ENCODE results near the gene WWOX.
"Not testable (repeated sequence)": the region's sequence is repeated elsewhere in the genome, so short reads cannot be mapped to it uniquely, and the experiment has no call there.

The WWOX gene

DNA sequence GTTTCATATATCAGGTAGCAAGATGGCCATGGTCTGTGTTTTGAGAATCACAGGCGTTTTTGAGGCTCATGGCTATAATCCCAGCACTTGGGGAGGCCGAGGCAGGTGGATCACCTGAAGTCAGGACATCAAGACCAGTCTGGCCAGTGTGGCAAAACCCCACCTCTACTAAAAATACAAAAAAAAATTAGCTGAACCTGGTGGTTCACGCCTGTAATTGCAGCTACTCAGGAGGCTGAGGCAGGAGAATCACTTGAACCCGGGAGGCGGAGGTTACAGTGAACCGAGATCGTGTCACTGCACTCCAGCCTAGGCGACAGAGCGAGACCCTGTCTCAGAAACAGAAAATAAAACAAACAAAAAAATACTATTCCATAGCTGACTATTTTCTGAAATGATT lies 415.4 kb downstream of the WWOX start:
- DNase-seq (ENCODE audit: low read depth in 1 of 2, low spot score in 1 of 2) = not testable (repeated sequence)

DNA sequence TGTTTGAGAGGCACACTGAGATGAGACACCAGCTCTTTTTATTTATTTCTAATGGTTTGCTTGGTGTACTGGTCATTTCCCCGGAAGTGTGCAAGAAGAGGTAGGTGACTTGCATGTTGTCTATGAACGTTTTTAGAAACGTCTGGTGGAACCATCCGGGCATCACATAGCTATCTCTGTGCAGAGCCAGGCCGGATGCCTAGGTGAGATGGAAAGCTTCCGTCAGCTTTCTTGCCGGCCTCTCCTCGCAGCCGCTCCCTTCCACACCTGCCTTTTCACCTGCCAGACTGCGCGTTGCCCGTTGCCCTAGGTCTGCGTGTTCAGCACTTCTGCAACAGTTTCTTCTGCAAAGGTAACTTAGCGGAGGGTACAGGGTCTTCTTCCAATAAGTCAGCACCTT lies 416.0 kb downstream of the WWOX start:
- no peak for DNase-seq (ENCODE audit: low read depth in 1 of 2, low spot score in 1 of 2)

DNA sequence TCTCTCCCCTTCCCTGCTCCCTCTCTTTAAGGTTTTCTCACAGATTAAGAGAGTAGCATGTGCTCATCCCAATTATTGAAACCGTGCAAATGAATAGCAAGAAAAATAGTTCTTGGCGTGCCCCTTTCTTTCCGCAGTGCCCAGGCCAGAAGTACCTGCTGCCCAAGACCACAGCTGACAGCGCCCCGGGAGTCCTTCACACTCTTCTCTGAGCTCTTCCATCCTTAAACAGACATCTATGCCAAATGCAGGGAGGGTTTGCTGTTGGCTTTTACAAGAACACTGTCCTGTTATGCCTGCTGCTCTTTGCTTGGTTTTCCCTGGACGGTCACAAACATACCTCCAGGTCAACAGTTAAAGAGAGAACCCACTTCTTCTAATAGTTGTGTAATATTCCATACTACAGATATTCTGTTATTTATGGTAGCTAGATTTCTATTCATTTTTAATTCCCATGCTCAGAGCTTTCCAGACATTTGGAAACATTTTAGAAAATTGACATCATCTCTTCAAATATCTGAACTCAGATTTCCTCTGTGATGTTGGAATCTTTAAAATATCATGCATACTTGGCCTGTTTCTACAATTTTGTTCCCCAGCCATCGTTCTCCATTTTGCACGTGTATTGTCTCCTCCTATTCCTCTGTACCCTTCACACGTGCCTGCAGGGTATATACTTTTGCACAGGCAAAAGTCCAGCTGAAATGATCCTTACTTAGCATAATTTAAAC lies 416.7 kb downstream of the WWOX start:
- no peak for DNase-seq (ENCODE audit: low read depth in 1 of 2, low spot score in 1 of 2)

DNA sequence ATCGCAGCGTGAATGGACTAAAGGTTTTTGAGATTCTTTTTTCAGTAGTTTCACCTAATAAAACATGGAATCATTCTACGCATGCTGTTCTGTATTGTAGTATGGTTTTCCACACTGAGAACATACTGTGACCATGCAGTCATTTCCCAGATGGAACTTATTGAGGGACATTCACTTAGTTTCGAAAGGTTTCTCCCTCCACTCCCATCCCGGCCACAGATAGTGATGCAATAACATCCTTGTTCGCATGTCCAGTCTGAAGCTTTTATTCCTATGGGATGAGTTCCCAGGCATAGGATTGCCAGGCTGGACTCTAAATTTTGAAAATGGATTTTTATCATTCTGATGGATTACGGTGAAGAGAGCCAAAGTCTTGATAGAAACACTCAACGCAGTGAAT lies 420.4 kb downstream of the WWOX start:
- no peak for DNase-seq (ENCODE audit: low read depth in 1 of 2, low spot score in 1 of 2)

DNA sequence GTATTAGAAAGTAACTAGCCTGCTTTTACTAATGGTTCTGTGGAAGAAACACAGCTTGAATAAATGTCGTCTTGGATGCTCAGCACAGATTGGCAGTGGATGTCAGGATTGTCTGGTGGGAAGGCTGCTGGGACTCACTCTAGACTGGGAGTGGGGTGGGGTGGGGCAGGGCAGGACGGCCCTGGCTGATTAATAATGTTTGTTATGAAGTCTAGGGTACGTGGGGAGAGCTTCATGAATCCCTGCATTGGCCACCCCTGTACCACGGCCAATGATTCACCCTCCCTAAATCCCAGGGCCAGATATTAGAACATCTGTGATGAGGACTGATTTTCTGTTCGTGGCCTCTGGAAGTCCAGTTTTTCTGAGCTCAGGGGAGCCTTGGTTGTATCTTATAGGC lies 421.0 kb downstream of the WWOX start:
- DNase-seq (ENCODE audit: low read depth in 1 of 2, low spot score in 1 of 2) = no peak

DNA sequence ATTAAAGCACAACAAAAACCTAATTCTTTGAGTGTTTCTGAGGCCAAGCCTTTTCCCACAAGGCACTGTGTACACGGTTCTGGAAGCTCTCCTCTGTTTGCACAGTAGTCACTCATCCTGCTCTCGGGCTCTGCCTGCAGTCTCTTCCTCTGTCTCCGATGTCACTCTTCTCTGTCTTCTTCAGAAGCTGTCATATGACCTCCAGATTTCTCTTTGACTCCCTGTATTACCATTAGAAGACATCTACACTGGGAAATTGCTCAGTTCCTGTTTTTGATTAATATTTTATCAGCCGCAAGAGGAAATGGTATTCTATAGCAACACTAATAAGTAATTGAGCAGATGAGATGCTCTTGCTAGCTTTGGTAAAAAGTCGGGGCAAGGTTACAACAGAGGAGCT lies 422.9 kb downstream of the WWOX start:
- no peak for DNase-seq (ENCODE audit: low read depth in 1 of 2, low spot score in 1 of 2)

DNA sequence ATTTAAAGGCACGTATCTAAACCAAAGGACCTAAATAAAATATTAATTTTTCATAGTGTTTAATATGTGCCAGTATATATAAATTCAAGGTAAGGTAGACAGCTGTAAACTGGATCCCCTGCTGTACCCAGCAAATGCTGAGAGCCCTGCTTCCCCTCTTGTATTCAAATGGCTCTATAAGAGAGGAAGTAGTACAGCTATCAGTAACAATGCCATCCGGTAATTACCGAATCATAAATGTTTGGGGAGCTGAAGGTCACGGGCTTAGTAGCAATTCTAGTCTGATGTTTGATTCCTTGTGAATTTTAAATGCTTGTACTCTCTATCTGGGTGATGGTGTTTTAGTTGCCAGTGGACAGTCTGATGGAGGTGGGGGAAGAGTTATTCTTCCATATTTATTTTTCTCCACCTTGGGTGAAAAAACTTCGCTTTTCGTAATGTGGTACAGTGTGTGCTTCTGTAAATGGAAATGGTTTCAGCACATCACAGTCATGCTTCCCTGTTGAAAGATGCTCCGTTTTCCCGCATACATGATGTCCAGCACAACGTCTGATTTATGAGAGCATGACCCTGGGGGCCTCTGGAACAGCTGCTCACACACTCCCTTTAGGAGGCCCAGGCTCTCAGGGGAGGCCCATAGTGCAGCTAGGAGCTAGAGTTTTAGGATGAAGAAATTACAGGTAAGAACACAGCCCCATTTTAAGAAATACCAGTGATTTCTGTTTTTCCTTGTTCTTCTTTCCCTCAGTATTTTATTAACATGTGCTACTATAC lies 423.9 kb downstream of the WWOX start:
- DNase-seq (ENCODE audit: low read depth in 1 of 2, low spot score in 1 of 2) = no peak

DNA sequence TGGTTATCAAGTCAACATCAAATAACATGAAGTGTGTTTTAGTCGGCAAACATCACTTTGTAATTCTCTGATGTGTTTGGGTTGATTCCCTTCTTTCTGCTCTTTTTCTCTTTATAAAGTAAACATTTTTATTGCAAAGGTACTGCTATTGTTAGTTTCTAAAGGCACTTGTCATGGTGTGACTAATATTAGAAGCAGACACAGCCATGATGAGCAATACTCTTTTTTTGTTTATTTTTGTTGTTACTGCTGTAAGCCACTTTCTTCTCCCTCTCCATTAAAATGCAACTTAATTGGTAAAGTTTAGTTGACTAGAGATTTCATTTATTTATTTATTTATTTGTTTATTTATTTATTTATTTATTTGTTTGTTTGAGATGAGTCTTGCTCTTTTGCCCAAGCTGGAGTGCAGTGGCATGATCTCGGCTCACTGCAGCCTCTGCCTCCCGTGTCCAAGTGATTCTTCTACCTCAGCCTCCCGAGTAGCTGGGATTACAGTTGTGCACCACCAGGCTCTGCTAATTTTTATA lies 424.7 kb downstream of the WWOX start:
- DNase-seq (ENCODE audit: low read depth in 1 of 2, low spot score in 1 of 2) = no peak

DNA sequence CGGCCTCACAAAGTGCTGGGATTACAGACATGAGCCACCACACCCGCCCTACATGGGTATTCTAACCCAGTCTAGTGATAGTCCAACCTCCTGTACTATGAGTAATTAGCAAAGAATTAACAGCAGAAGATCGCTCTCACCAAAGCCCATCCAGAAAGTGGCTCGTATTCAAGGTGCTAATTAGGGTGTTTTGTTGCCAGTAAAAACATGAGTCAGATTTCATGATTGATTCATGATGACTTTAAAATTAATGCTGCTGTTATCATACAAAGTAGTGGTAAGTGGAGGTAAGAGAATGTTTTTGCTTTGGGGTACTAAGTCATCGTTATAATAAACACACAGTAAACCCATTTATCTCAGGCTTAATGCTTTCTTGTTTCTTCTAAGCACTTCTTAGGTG lies 428.8 kb downstream of the WWOX start:
- no peak for DNase-seq (ENCODE audit: low read depth in 1 of 2, low spot score in 1 of 2)

DNA sequence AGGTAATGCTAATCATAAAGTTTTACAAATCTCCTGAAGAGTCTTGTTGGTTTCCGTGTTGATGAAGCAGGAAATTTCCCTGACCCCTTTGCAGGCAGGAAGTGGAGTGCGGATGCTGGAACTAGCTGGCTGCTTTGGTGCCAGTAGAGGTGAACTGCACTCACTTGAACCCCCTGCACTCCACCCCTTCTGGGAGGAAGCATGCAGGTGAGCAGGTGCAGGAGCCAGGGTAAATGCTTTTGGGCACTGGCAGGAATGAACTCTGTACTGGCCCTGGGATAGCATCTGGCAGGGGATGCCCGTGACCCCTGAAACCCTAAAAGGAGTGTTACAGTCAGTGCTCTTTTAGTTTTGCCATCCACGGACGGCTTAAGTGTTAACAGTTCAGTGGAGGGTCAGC lies 430.4 kb downstream of the WWOX start:
- no peak for DNase-seq (ENCODE audit: low read depth in 1 of 2, low spot score in 1 of 2)

DNA sequence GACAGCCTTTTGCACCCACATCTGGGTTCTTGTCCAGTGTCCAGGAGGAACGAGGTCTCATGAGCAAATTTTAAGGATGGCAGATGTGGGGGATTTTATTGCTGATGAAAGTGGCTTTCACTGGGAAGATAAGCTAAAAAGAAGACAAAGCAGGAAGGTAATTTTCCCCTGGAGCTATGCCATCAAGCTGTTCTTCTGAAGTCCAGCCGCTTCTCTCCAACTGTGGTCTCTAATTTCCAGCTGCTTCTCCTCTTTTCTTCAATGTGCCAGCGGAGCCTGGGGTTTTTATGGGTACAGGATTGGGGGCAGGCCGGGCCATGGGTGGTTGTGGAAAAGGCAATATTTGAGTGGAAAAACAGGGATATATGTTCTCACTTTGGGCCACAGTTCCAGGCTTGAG lies 430.8 kb downstream of the WWOX start:
- DNase-seq (ENCODE audit: low read depth in 1 of 2, low spot score in 1 of 2) = no peak

DNA sequence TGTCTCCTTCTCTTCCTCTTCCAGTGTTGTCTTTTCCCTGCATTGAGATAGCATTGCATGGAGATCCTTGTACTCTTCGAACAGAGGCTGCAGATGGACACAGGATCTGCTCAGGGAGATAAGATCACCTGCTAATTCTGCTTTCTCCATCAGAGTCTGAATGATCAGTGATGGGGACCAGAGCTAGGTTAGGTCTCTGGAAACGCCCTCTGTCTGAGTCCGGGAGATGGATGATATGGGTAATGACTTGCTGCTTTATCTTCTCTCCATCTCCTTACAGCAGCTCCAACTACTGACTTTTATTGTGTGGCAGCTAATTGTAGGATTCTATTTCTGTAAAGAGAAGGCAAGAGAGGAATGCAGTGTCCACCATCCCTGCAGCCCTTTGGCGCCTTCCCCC lies 435.6 kb downstream of the WWOX start:
- no peak for DNase-seq (ENCODE audit: low read depth in 1 of 2, low spot score in 1 of 2)

DNA sequence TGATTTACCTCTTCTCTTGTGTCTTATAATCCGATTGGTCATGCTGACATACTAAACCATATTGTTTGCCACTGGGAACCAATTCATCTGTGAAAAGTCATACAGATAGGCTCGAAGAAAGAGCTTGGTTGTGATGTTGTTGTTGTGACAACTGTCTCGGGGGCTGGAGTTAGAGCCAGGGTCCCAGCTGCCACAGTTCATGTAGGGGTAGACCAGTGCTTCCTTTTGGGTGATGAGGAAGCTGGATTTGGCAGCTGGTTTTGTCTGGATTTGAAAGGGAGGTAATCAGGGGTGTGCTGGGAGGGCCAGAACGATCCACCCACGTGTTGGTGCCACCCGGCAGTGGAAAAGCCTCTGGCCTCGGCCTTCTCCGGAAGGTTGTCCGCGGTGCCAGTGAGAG lies 438.1 kb downstream of the WWOX start:
- no peak for DNase-seq (ENCODE audit: low read depth in 1 of 2, low spot score in 1 of 2)

DNA sequence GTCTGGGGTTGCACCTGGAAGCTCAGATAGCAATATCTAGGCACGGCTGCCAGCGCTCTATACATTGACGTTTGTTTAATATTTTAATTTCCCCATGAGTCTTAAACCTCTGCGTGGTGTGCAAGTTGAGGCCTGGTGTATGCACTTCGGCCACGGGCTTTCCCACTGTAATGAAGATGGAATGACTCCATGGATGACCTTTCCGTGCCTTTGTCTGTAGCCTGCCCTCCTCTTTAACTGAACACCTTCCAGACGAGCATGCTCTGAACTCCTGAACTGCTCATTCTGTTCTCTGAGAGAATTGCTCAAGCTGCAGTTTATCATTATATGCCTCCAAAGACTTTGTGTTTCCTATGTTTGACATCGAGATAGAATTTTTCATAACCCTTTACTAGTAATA lies 438.8 kb downstream of the WWOX start:
- DNase-seq (ENCODE audit: low read depth in 1 of 2, low spot score in 1 of 2) = no peak

DNA sequence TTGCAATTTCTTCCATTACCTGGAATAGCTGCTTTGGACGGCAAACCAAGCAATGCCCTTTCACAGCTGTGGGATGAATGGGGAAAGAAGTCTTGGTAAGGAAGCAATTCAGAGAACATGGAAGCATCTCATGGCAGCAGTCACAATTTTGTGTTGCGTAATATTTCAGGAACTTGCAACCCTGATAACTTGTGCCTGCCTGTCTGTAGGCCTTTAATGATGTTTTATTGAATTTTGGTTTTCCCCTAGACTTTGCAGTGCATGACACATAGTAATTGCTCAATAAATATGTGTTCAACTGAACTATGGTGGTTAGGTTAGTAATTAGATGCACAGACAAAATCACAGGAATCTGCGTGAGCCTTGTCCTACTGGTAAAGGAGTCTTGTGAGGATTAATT lies 439.5 kb downstream of the WWOX start:
- DNase-seq (ENCODE audit: low read depth in 1 of 2, low spot score in 1 of 2) = no peak

DNA sequence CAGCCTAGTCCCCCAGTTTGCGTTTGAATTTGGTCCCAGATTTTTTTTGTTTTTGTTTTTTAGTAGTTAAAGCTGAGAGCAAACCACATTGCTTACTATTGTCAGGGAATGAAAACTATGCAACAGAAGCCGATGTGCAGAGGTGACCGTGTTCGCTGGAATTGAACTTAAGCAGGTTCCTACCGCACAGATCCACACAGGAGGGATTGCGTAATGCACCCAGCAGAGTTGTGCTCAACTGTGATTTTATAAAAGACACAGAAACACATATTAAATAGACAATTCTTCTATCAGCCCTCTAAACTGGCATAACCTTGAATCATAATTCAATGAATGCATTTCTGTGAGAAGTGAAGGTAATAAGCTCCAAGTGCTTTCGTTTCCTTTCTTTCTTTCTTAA lies 443.0 kb downstream of the WWOX start:
- DNase-seq (ENCODE audit: low read depth in 1 of 2, low spot score in 1 of 2) = no peak

DNA sequence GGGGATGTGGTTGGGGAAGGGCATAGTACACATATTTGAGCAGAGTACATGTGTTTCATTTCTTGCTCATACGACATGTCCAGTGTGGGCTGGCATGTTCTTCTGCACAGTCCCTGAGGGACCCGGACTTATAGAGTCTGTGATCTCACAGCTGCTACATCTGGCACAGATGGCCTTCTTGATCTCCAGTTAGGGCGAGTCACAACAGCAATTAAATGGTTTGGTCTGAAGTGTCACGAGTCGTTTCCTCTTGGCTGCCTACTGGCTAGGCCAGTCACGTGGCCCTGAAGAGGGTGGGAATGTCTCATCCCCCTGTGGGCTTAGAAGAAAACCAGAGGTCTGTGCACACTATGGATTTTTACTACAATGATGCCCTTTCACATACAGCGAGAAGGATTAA lies 443.6 kb downstream of the WWOX start:
- DNase-seq (ENCODE audit: low read depth in 1 of 2, low spot score in 1 of 2) = no peak

DNA sequence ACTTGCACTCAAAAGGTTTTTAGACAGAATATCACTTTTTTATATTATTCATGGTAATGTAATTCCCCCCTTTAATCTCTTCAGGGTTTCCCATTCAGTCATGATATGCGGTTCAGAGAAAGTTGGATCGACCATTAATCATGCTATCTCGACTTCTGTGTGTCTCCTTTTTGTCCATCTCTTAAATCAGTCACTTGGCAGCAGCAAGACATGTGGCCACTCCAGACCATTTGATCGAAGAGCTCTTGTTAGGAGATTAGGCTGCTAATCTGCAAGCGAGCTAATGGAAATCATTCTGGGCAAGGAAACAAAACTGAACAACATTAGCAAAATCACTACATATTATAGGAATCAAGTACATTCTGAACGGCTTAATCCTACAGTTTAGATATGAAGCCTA lies 449.9 kb downstream of the WWOX start:
- DNase-seq (ENCODE audit: low read depth in 1 of 2, low spot score in 1 of 2) = no peak

DNA sequence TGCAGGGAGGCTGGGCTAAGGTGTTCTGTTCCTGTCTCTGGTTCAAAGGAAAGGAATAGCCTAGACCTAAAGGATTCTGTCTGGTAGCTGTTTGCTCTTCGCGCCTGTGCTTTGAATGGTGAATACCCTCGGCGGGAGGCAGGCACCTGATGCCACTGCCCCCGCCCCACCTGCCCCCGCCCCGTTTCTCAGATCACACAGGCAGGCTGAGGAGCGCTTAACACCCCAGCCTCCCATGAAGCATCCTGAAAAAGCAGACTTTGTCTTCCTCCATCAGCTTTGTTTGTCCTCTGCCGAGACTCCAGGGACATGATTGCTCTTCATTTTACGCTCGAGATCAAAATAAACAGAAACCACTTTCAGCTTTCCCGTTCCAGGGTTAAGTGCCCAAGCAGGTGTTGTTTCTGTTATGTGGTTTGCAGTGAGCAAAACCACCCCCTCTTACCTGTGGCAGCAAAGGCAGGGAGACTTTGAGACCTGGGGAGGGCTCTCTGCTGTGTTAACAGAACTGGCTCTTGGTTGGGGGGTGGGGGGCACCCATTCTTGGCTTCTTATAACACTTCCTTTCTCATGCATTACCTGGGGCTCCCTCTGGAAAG lies 452.1 kb downstream of the WWOX start:
- no peak for DNase-seq (ENCODE audit: low read depth in 1 of 2, low spot score in 1 of 2)

DNA sequence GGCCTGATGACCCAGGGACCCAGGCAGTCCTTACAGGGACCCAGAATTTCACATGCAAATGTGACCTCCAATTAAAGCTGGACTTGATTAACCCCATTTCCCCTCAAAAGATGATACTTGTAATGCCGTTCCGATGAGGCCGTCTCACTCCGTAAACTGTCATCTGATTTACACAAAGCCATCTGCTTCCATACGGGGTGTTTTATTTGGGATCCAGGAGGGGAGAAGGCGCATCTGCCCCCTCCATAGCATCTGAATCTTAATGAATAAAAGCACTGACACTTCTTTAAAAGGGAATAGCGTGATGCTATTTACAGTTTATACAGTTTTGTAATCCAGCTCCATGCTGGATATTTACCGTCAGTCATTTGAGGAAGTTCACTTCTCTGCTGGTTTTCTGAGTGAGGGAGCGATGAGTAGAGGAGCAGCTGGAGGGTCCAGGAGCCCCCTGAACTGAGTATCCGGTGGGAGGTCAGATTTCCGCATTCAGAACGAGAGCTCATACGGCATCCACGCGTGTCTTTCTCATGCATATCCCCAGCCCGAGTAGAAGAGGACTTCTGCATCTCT lies 452.7 kb downstream of the WWOX start:
- no peak for DNase-seq (ENCODE audit: low read depth in 1 of 2, low spot score in 1 of 2)

DNA sequence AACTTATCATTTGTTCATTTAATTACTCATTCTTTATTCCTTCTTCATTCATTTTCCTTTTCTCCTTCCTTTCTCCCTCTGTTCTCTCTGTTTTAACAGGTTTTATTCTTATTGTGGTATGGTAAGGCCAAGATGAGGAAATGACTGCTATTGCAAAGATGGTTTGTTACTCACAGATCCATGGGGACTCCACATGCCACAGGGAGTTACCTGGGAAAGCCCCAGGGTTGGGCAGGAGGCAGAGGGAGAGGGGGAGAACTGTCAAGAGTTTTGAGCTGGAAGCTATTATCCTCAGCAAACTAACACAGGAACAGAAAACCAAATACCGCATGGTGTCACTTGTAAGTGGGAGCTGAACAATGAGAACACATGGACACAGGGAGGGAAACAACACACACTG lies 453.3 kb downstream of the WWOX start:
- DNase-seq (ENCODE audit: low read depth in 1 of 2, low spot score in 1 of 2) = no peak

All from activated CD4-positive, alpha-beta T cell treated with anti-CD3 and anti-CD28 coated beads, Interleukin-2, amount 50 U/mL, for 24 hours (primary cell).